GM23248 (cell line): ENCODE results near the gene PCBP1.

Source experiments
- EZH2 ChIP-seq: fragments of 200-600 bp; sonication (generic); IDR thresholded peaks from 2 replicates; pipeline ENCODE4 v1.6.1; 2018; ENCODE audit warnings: antibody characterized with exemption, mild to moderate bottlenecking; ENCODE audit not compliant: insufficient read depth, poor library complexity, severe bottlenecking
- EZH2phosphoT487 ChIP-seq: fragments of 200-600 bp; sonication (generic); IDR thresholded peaks from 2 replicates; pipeline ENCODE4 v1.6.1; 2018; ENCODE audit warnings: antibody characterized with exemption, moderate library complexity, mild to moderate bottlenecking, low read depth; ENCODE audit not compliant: insufficient read depth

DNA sequence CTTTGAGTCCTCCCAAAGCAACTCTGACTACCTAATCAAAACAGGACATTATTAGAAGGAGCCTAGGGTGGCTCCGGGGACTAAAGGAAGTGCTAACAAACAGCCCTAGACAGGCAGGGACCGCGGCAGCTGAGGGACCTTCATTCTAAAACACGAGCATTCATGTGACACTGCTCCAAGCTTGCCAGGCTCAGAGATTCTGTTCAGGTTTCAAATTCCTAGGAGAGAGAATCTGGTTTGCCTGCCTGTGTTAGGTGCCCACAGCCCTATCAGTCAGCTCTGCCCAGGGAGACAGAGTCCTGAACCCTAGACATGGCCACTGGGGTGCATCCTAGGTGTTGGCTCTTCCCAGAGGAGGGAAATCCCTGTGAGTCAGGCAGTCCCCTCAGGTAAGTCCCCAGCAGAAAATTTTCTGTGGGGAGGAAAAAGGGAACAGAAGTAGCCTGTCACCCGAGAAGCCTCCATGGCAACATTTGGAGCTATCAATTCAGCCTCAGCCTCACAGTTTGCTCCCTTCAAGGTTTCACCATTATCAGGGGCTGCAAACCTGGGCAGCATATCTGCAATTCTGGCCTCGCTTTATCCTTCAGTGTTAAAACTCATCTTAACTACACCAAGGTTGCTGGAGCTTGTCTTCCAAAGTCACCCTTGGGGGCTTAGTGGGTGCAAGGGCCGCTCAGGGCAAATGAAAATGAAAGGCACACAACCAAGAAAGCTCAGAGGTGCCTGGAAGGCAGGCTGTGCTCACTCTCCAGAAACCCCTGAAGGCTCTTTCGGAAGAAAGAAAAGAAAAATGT is 28.6 kb downstream of the PCBP1 start:
- TF ChIP-seq EZH2 (no peak), EZH2phosphoT487 (no peak)
